Stimulated activated CD4-positive, alpha-beta T cell treated with anti-CD3 and anti-CD28 coated beads, Interleukin-1b, Interleukin-23, amount 100 ng/mL, for 48 hours (primary cell): ENCODE data around the gene MIA3.
A peak's percentile ranks its signal among the peaks of the same experiment; 100 is the strongest.
"Not testable (repeated sequence)": the region's sequence is repeated elsewhere in the genome, so short reads cannot be mapped to it uniquely, and the experiment has no call there.

ENCODE experiments used
- DNase-seq: peaks from one replicate; pipeline ENCODE4 v3.0.0-alpha.2; 2020

Gene MIA3

DNA sequence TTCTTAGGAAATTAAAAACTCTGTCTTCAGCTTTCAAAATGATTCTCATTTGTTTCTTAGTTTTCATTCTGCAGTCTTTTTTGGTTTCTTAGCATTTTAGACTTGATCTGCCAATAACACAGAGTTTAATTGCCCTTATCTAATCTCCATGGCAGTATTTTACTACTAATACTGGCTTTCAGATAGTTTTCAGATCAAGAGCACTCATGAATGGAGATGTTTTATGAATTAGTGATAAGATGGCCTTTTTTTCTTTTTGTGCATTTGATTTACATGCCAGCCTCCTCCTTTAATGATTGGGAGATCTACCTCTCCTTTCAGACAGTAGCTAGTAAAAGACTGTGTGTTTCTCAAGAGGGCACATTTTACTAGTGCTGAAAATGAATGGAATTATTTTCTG lies 5.6 kb downstream of the MIA3 start:
- DNase-seq = no peak

- no peak for DNase-seq
These were observed 6.3 kb downstream of the MIA3 start for GRCh38 chr1:222624214-222624613.

GRCh38 chr1:222627232-222627631 lies 9.3 kb downstream of the MIA3 start:
- DNase-seq = no peak

- no peak for DNase-seq
These were observed 12.1 kb downstream of the MIA3 start for GRCh38 chr1:222629921-222630535.

- no peak for DNase-seq
These were observed 13.8 kb downstream of the MIA3 start for GRCh38 chr1:222631611-222632208.

- no peak for DNase-seq
These were observed 14.9 kb downstream of the MIA3 start for GRCh38 chr1:222632749-222633148.

DNA sequence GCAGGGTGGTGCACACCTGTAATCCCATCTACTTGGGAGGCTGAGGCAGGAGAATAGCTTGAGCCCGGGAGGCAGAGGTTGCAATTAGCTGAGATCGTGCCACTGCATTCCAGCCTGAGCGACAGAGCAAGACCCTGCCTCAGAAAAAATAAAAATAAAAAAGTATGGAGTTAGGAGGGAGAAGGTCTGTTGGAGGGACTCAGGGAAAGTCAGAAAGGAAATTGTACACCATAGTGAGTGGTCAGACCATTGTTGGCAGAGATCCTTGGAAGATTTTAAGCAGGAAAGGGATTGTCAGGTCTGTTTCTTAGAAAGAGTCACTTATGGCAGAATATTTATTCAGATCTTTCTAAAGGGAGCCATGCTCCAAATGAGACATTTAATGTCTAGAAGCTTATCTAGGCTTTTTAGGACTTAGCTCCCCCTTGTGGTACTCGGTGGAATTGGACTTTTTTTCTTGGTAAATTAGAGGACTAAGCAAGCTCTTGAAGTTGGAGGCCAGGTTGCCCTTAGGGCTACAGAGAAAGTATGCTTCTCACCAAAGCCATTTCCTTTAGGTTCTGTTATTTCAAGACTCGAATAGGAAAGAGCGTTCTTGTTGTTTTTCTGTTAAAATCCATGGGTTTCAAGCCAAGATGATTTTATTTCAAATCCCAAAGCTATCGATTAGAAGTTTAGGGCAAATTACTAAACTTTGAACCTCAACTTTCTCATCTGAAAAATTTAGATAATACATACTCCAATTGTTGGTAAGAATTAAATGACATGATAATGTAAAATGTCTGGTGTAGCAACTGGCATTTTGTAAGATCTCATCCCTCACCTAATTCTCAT lies 16.5 kb downstream of the MIA3 start:
- DNase-seq = peak; percentile 43

DNA sequence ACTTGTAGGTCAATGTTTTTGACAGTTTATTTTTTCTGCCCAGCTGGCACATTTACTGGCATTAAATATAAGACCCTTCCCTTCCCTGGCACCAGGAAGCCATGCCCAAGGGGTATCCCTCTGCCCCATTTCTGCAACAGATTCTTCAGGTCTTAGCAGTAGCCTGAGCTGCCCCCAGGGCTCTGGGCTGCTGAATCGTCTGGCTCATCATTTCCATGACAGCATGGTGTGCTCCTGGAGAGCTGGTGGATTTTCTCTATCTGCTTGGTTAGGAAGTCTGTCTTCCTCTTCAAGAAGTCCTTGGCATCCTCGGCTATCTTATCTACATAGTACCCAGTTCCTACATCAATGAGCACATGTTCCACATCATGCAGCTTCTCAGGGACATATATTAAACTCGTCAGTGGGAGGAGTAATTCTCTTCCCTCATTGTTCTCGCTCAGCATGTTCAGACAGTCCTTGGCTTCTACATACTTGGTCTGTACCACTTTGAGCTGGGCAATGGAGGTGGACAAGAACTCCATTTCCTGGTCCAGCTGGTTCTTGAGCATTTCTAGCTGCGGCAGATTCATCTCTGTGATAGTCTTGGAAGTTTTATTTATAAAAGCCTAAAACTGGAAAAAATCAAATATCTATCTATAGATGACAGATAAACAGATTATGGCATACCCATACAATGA lies 23.5 kb downstream of the MIA3 start:
- no peak for DNase-seq

GRCh38 chr1:222642468-222642867 lies 24.6 kb downstream of the MIA3 start:
- no peak for DNase-seq

- DNase-seq = no peak
These were observed 25.7 kb downstream of the MIA3 start for GRCh38 chr1:222643606-222643937.

GRCh38 chr1:222643938-222644635 lies 26.2 kb downstream of the MIA3 start:
- DNase-seq = peak; percentile 97

DNA sequence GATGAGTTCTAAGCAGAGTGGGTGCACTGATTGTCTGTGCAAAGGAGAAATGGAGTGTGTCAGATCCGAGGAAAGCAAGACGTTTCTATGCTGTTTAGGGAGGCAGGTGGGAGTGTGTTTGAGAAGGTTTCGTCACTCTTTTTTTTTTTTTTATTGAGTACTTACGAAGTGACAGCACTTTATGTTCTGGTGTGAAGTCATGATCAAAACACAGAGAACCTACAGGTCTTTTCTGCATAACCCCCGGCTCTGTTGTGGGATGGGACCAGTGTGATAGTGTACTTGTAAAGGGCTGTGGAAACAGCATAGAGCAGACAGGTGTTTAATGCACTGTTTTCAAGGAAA lies 26.7 kb downstream of the MIA3 start:
- DNase-seq = no peak

DNA sequence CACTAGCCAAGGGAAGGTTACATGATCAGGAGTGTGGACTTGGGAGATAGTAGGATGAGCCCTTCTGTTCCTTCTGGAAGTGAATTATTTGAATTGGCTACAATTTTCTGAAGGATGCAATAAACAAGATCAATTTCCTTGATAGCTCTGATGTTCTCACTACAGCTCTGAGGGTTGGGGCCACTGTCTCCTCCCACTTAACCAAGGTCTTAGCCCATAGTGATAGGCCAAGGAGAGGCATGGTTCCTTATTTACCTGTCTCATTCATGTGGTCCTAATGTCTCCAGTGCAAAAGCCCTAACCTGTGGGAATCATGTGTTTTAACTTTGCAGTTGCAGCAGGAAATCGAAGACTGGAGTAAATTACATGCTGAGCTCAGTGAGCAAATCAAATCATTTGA lies 34.8 kb downstream of the MIA3 start:
- DNase-seq = no peak

GRCh38 chr1:222653178-222653827 lies 35.4 kb downstream of the MIA3 start:
- peak; percentile 8 for DNase-seq

DNA sequence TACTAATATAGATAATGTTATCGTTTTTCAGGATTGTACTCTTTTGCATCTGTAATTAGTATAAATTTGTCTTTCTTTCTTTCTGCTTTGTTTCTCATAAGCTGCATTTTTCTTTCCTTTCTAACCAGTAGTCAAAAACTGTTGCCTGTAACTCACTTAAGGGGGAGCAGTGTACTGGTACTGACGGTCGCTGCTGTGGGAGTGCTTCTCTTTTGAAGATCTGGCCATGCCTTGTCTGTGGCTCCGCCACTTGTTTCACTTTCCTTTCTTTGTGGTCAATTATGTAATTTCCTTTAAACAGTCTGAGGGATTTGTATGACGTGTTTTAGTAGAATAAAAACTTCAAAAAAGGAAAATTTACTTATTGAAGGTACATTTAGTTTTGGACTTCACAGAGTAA lies 37.0 kb downstream of the MIA3 start:
- peak; percentile 69 for DNase-seq

GRCh38 chr1:222656391-222657155 lies 38.7 kb downstream of the MIA3 start:
- no peak for DNase-seq

DNA sequence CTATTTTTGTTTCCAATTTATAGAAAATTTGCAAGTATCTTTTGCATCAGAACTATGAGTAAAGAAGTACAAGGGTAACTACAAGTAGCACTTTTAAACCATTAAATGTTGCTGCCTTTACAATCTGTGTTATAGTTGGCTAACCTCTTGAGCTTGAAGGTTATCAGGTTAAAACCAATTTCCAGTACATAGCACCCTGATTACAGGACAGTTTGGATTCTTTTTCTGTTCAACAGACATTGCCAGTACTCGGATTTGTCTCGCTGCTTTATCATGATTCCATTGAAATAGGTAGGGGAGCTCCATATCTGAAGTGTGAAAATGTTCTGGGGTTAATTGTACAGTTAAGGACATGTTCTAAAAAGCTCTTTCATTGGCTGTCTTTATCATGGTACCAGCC lies 40.0 kb downstream of the MIA3 start:
- no peak for DNase-seq

DNA sequence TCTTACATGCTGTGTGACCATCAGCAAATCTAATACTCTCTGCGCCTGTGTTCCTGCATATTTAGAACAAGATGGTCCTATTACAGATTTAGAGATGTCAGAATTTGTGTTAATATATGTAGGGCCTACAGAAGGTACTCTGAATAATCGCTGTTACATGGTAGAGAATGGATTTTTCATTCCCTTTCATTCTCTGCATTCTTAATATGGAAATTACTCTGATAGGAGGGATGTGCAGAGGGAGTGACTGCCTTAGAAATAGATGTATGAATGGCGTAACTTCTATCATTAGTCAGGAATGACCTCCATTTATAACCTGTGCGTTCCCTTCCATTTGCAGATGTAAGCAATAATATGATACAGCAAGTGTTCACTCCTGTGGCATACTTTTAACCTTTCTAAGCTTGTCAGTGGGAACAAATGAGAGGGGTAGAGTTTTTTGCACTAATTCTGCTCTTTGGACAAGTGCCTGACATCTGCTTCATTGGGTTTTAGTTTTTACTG lies 45.6 kb downstream of the MIA3 start:
- DNase-seq = no peak

- DNase-seq = no peak
These were observed 48.1 kb downstream of the MIA3 start for GRCh38 chr1:222665964-222666363.

GRCh38 chr1:222668184-222668583 lies 50.3 kb downstream of the MIA3 start:
- not testable (repeated sequence) for DNase-seq

DNA sequence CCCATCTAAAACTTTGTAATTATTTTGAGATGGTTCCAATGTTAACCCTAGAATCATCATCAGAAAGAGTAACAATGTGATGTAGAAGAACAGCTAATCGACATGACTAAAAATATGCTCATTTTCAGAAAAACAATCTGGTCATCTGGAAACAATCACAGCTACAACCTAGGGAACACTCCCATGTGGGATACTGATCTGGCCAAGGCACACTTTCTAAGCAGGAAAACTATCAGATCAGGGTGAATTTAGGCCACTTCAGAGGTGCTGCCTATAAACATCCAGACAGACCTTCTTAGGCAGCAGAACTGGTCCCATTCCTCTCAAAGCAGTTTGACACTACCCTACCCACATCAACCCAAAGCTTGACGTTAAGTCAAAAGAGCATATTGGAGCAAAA lies 51.2 kb downstream of the MIA3 start:
- DNase-seq = not testable (repeated sequence)

GRCh38 chr1:222670110-222670509 lies 52.2 kb downstream of the MIA3 start:
- DNase-seq = no peak
